ENCODE measurements around the gene NHS. TPM values are rescaled to one million over a fixed set of nuclear protein-coding genes. Genes with fewer than 3 reads are reported as not detected.

NHS gene
- total and polyA plus RNA-seq, 2 of the 4 experiments (the other 2 are of a cell fraction), result 0.36 to 0.90 TPM

DNA sequence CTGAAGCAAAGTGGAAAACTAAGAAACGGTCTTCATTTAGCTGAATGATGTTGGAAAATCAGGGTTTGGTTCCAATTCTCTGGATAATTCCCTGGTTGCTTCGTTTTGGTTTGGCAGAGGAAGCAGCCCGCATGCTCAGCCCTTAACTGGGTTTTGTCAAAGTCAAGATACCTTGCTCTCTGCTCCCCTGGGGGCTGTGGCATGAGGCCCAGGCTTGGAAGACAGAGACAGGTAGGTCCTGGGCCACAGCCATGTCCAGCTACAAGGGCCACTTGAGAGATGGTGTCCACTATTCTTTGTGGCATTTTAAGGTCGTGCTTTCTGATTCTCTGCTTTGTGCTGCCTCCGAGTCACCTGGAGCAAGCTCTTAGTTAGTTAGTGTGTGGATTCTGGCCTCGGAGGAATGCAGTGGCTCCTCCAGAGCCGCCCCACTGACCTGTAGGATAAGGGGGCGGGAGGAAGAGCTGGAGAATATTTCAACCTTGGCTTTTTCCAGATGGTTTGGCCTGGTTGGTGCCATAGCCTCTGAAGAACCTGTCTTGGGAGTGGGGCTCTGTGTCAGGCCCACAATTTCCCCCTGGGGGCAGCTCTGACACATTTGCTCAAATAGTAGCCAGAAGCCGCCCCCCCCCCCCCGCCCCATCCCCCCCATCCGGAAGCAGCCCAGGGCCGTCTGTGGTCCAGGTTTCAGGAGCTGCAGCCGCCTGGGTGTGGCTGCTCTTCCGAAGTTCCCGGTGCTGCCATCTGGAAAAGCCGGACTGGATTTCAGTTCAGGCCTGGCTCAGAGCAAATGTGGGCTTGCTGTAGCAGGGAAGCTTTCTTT is 147.1 kb downstream of the NHS start:
- H2BK120ac ChIP-seq (ENCODE audit: low read depth, low read length), result no peak overlapping the region
- no peak overlapping the region for H3K18ac ChIP-seq (ENCODE audit: low read depth, low read length)
- in situ Hi-C loops (cut with MboI; ENCODE audit: low sequenced_read_pairs) (loop anchor here (10.0 kb wide), 1 partner anchor 147 kb away; the partner anchor contains the start of gene NHS), intact Hi-C loops (cut with micrococcal nuclease) (no loop called here), dilution Hi-C loops (cut with HindIII; ENCODE audit: low sequenced_read_pairs, unreplicated experiment) (no loop called here)
- CTCF ChIA-PET, result interaction anchor here (0.7 kb wide), 1 partner anchor 280 kb away, joined by 3 read pairs; no protein-coding TSS in a partner anchor
- no peaks in the 10 kb centered on the region for H3K79me1 ChIP-seq (ENCODE audit: low read depth in 1 of 2, low read length in 2 of 2)
- H3K9me3 ChIP-seq (ENCODE audit: control insufficient read depth, insufficient read depth, low read length), result no peaks in the 10 kb centered on the region; the same call in 1 of the 2 replicates
- H2BK15ac ChIP-seq (ENCODE audit: low read depth, low read length), result no peak overlapping the region
- H3K9me1 ChIP-seq (ENCODE audit: insufficient read depth, low read length), result no peaks in the 10 kb centered on the region
- H2AK5ac ChIP-seq (ENCODE audit: low read depth, low read length), result no peak overlapping the region
- no peak overlapping the region for H4K91ac ChIP-seq (ENCODE audit: insufficient read depth, low read depth, low read length)
- no peak overlapping the region for H3K23ac ChIP-seq (ENCODE audit: low read depth, low read length)
- no peak overlapping the region for H4K8ac ChIP-seq (ENCODE audit: low read depth in 2 of 2, low read length in 2 of 2)
- H2BK5ac ChIP-seq (ENCODE audit: low read depth, low read length, poor library complexity, severe bottlenecking), result no peak overlapping the region
- TF ChIP-seq SMC3 (IDR thresholded peaks at IDR 0.05; ENCODE audit: low read depth, low read length), result no peak
- no peak for TF ChIP-seq BHLHE40 (IDR thresholded peaks at IDR 0.05; ENCODE audit: low read depth, low read length)
- no peak for TF ChIP-seq MAFK (IDR thresholded peaks at IDR 0.05; ENCODE audit: low read depth, low read length)
- TF ChIP-seq, protein P1, sequence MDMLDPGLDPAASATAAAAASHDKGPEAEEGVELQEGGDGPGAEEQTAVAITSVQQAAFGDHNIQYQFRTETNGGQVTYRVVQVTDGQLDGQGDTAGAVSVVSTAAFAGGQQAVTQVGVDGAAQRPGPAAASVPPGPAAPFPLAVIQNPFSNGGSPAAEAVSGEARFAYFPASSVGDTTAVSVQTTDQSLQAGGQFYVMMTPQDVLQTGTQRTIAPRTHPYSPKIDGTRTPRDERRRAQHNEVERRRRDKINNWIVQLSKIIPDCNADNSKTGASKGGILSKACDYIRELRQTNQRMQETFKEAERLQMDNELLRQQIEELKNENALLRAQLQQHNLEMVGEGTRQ (IDR thresholded peaks at IDR 0.05; ENCODE audit: low read depth, low read length), result no peak
- no peak for TF ChIP-seq RAD21 (IDR thresholded peaks at IDR 0.05; ENCODE audit: low read length)
- TF ChIP-seq POLR2A (IDR thresholded peaks at IDR 0.05; ENCODE audit: low read depth, low read length), result no peak
- TF ChIP-seq, protein P2, sequence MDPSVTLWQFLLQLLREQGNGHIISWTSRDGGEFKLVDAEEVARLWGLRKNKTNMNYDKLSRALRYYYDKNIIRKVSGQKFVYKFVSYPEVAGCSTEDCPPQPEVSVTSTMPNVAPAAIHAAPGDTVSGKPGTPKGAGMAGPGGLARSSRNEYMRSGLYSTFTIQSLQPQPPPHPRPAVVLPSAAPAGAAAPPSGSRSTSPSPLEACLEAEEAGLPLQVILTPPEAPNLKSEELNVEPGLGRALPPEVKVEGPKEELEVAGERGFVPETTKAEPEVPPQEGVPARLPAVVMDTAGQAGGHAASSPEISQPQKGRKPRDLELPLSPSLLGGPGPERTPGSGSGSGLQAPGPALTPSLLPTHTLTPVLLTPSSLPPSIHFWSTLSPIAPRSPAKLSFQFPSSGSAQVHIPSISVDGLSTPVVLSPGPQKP (IDR thresholded peaks at IDR 0.05; ENCODE audit: borderline replicate concordance, low read depth, low read length), result no peak
- TF ChIP-seq, protein P3, sequence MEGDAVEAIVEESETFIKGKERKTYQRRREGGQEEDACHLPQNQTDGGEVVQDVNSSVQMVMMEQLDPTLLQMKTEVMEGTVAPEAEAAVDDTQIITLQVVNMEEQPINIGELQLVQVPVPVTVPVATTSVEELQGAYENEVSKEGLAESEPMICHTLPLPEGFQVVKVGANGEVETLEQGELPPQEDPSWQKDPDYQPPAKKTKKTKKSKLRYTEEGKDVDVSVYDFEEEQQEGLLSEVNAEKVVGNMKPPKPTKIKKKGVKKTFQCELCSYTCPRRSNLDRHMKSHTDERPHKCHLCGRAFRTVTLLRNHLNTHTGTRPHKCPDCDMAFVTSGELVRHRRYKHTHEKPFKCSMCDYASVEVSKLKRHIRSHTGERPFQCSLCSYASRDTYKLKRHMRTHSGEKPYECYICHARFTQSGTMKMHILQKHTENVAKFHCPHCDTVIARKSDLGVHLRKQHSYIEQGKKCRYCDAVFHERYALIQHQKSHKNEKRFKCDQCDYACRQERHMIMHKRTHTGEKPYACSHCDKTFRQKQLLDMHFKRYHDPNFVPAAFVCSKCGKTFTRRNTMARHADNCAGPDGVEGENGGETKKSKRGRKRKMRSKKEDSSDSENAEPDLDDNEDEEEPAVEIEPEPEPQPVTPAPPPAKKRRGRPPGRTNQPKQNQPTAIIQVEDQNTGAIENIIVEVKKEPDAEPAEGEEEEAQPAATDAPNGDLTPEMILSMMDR (conservative IDR thresholded peaks at IDR 0.05; ENCODE audit: low read depth, low read length), result no peak
- TF ChIP-seq MXI1 (IDR thresholded peaks at IDR 0.05; ENCODE audit: borderline replicate concordance, low read depth, low read length), result no peak
- no peak for TF ChIP-seq RFX5 (IDR thresholded peaks at IDR 0.05; ENCODE audit: low read depth, low read length)
- TF ChIP-seq CEBPB (IDR thresholded peaks at IDR 0.05; ENCODE audit: low read depth, low read length), result no peak
- no TSS peak for BruUV-seq (replicated peaks)
- H3K36me3 ChIP-seq (ENCODE audit: control insufficient read depth, insufficient read depth, low read length), result no peaks in the 10 kb centered on the region
- WGBS, 2 experiments (ENCODE audit: extremely low coverage in 2 of 2, insufficient read length in 1 of 2), result 42% methylated on average over 3 of the region's 16 CpGs; no CpG with 5 or more reads in 1 of the 2 experiments
- no peak overlapping the region for H3K9ac ChIP-seq (ENCODE audit: low read depth, low read length)
- H3K27ac ChIP-seq (ENCODE audit: insufficient read depth, low read length), result no peak overlapping the region
- POLR2A ChIA-PET (ENCODE audit: unreplicated experiment), result no interaction called here
- H2AFZ ChIP-seq (replicated peaks; ENCODE audit: low read length, poor library complexity), result no peak overlapping the region
- H3K4ac ChIP-seq (ENCODE audit: low read depth, low read length), result no peak overlapping the region
- H3K56ac ChIP-seq (ENCODE audit: extremely low read depth, insufficient read depth, low read length), result no peak overlapping the region
- no peak overlapping the region for H3K4me3 ChIP-seq (ENCODE audit: insufficient read depth, low read depth, low read length)
- H3K27me3 ChIP-seq (ENCODE audit: control insufficient read depth, insufficient read depth, low read length), result no peaks in the 10 kb centered on the region
- peak; percentile 45 for DNase-seq
- H3K4me1 ChIP-seq (ENCODE audit: control insufficient read depth, insufficient read depth, low read length), result peaks cover 4% of the 10 kb centered on the region; the same call in 1 of the 2 replicates
- peak overlapping the region; percentile 63 for H2AK9ac ChIP-seq (replicated peaks; ENCODE audit: low read depth, low read length, poor library complexity)
- no peaks in the 10 kb centered on the region for H4K20me1 ChIP-seq (ENCODE audit: insufficient read depth, low read length)
- ATAC-seq (ENCODE audit: low read depth), result no peak
- no peak overlapping the region for H4K5ac ChIP-seq (ENCODE audit: low read depth, low read length)
- no peak overlapping the region for H3K4me2 ChIP-seq (ENCODE audit: low read depth, low read length)
- H2BK20ac ChIP-seq (ENCODE audit: low read depth, low read length), result no peak overlapping the region
- no peak overlapping the region for H3K14ac ChIP-seq (replicated peaks; ENCODE audit: low read depth, low read length)
